IPS-18a (cell line): Measurements from ENCODE around the gene H2AZ2.
"Not testable (repeated sequence)": the region's sequence is repeated elsewhere in the genome, so short reads cannot be mapped to it uniquely, and the experiment has no call there.

Experiments
- H3K27ac ChIP-seq: one replicate; pipeline ENCODE4 v1.5.1; 2013; ENCODE audit warnings: low read length
- H3K27me3 ChIP-seq: one replicate; pipeline ENCODE4 v1.6.1; 2013; ENCODE audit warnings: mild to moderate bottlenecking, low read length; ENCODE audit not compliant: control insufficient read depth, insufficient read depth
- H3K36me3 ChIP-seq: one replicate; pipeline ENCODE4 v1.6.1; 2013; ENCODE audit warnings: low read depth, low read length; ENCODE audit not compliant: control insufficient read depth
- H3K4me1 ChIP-seq: one replicate; pipeline ENCODE4 v1.6.1; 2013; ENCODE audit warnings: low read depth, low read length; ENCODE audit not compliant: control insufficient read depth
- H3K4me3 ChIP-seq: one replicate; pipeline ENCODE4 v1.5.1; 2013; ENCODE audit warnings: low read length
- H3K9ac ChIP-seq: one replicate; pipeline ENCODE4 v1.6.1; 2013; ENCODE audit warnings: mild to moderate bottlenecking, low read length, moderate library complexity
- H3K9me3 ChIP-seq: one replicate; pipeline ENCODE4 v1.6.1; 2013; ENCODE audit warnings: low read depth, low read length; ENCODE audit not compliant: control insufficient read depth

The H2AZ2 gene

GRCh38 chr7:44793919-44794318 is 54.0 kb downstream of the H2AZ2 start:
- H3K27me3 ChIP-seq: no peaks in the 10 kb centered on the region
- H3K27ac ChIP-seq: no peak overlapping the region
- H3K9me3 ChIP-seq: no peaks in the 10 kb centered on the region
- H3K4me1 ChIP-seq: peaks cover 4% of the 10 kb centered on the region
- peaks cover 15% of the 10 kb centered on the region for H3K36me3 ChIP-seq
- H3K9ac ChIP-seq: no peak overlapping the region
- H3K4me3 ChIP-seq: no peak overlapping the region

- no peak overlapping the region for H3K4me3 ChIP-seq
- H3K27me3 ChIP-seq: no peaks in the 10 kb centered on the region
- H3K36me3 ChIP-seq: no peaks in the 10 kb centered on the region
- H3K9me3 ChIP-seq: no peaks in the 10 kb centered on the region
- H3K9ac ChIP-seq: no peak overlapping the region
- H3K4me1 ChIP-seq: no peaks in the 10 kb centered on the region
- H3K27ac ChIP-seq: no peak overlapping the region
These were observed 56.3 kb downstream of the H2AZ2 start for GRCh38 chr7:44791278-44792219.

DNA sequence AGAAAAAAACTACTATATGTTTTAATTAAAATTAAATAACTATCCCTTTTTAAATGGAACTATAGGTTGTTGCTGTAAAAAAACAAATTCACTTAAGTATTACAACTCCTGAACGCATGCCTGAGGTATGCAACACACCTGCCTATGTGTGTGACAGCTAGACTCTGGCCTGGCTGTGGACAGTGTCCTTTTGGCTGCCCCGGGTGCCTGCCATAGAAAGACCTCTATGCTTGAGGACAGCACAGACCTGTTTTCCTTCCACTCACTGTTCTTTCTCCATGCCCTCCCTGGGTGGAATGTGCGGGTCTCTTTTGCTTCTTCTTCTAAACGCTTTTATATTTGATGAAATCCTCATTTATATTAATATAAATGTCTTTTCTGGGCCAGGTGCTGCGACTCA is 57.9 kb downstream of the H2AZ2 start:
- no peaks in the 10 kb centered on the region for H3K27me3 ChIP-seq
- no peak overlapping the region for H3K4me3 ChIP-seq
- H3K36me3 ChIP-seq: no peaks in the 10 kb centered on the region
- no peak overlapping the region for H3K27ac ChIP-seq
- H3K9me3 ChIP-seq: no peaks in the 10 kb centered on the region
- H3K9ac ChIP-seq: no peak overlapping the region
- H3K4me1 ChIP-seq: no peaks in the 10 kb centered on the region

DNA sequence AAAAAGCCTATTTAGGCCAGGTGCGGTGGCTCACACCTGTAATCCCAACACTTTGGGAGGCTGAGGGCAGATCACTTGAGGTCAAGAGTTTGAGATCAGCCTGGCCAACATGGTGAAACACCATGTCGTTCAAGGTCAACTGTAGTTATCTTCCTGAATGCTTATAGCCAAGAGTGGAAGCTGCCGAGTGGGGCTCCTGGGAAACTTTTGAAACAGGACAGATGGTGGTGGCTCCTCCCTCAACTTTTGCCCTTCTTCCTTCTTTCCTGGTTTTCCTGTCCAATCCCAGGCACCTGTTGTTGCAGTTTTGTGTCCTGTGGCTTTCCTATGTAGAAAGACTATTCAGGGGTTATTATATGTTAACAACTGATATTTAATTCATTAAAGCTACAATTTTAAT is 60.1 kb downstream of the H2AZ2 start:
- H3K9ac ChIP-seq: no peak overlapping the region
- H3K9me3 ChIP-seq: no peaks in the 10 kb centered on the region
- H3K27me3 ChIP-seq: no peaks in the 10 kb centered on the region
- no peaks in the 10 kb centered on the region for H3K4me1 ChIP-seq
- H3K4me3 ChIP-seq: no peak overlapping the region
- H3K36me3 ChIP-seq: no peaks in the 10 kb centered on the region
- H3K27ac ChIP-seq: no peak overlapping the region

- Histone ChIP-seq H3K9ac (no peak overlapping the region), H3K27me3 (no peaks in the 10 kb centered on the region), H3K27ac (no peak overlapping the region), H3K4me3 (no peak overlapping the region), H3K4me1 (no peaks in the 10 kb centered on the region), H3K9me3 (no peaks in the 10 kb centered on the region), H3K36me3 (no peaks in the 10 kb centered on the region)
These were observed 60.8 kb downstream of the H2AZ2 start for GRCh38 chr7:44787041-44787440.

GRCh38 chr7:44785218-44785617 is 62.7 kb downstream of the H2AZ2 start:
- H3K4me1 ChIP-seq, H3K27ac ChIP-seq, H3K9me3 ChIP-seq, H3K36me3 ChIP-seq, H3K9ac ChIP-seq, H3K27me3 ChIP-seq, H3K4me3 ChIP-seq: not testable (repeated sequence)

- Histone ChIP-seq H3K9me3 (no peaks in the 10 kb centered on the region), H3K27ac (no peak overlapping the region), H3K27me3 (no peaks in the 10 kb centered on the region), H3K36me3 (no peaks in the 10 kb centered on the region), H3K9ac (no peak overlapping the region), H3K4me1 (no peaks in the 10 kb centered on the region), H3K4me3 (no peak overlapping the region)
These were observed 63.5 kb downstream of the H2AZ2 start for GRCh38 chr7:44784364-44784763.

- H3K4me1 ChIP-seq: no peaks in the 10 kb centered on the region
- no peak overlapping the region for H3K27ac ChIP-seq
- H3K27me3 ChIP-seq: no peaks in the 10 kb centered on the region
- H3K36me3 ChIP-seq: no peaks in the 10 kb centered on the region
- no peaks in the 10 kb centered on the region for H3K9me3 ChIP-seq
- no peak overlapping the region for H3K9ac ChIP-seq
- no peak overlapping the region for H3K4me3 ChIP-seq
These were observed 64.5 kb downstream of the H2AZ2 start for GRCh38 chr7:44783407-44783806.

GRCh38 chr7:44782460-44782859 is 65.4 kb downstream of the H2AZ2 start:
- no peak overlapping the region for H3K27ac ChIP-seq
- no peaks in the 10 kb centered on the region for H3K36me3 ChIP-seq
- no peaks in the 10 kb centered on the region for H3K27me3 ChIP-seq
- H3K4me1 ChIP-seq: no peaks in the 10 kb centered on the region
- H3K4me3 ChIP-seq: no peak overlapping the region
- no peak overlapping the region for H3K9ac ChIP-seq
- H3K9me3 ChIP-seq: no peaks in the 10 kb centered on the region
